DLD1 (cell line): ENCODE data around the gene TRPM7.
"Not testable (repeated sequence)": the region's sequence is repeated elsewhere in the genome, so short reads cannot be mapped to it uniquely, and the experiment has no call there.

ENCODE experiments used
- in situ Hi-C: cut with HindIII; loops from 2 replicates; pipeline ENCODE4 v1.10.0; 2017; ENCODE audit warnings: low sequenced_read_pairs

The TRPM7 gene, protein sequence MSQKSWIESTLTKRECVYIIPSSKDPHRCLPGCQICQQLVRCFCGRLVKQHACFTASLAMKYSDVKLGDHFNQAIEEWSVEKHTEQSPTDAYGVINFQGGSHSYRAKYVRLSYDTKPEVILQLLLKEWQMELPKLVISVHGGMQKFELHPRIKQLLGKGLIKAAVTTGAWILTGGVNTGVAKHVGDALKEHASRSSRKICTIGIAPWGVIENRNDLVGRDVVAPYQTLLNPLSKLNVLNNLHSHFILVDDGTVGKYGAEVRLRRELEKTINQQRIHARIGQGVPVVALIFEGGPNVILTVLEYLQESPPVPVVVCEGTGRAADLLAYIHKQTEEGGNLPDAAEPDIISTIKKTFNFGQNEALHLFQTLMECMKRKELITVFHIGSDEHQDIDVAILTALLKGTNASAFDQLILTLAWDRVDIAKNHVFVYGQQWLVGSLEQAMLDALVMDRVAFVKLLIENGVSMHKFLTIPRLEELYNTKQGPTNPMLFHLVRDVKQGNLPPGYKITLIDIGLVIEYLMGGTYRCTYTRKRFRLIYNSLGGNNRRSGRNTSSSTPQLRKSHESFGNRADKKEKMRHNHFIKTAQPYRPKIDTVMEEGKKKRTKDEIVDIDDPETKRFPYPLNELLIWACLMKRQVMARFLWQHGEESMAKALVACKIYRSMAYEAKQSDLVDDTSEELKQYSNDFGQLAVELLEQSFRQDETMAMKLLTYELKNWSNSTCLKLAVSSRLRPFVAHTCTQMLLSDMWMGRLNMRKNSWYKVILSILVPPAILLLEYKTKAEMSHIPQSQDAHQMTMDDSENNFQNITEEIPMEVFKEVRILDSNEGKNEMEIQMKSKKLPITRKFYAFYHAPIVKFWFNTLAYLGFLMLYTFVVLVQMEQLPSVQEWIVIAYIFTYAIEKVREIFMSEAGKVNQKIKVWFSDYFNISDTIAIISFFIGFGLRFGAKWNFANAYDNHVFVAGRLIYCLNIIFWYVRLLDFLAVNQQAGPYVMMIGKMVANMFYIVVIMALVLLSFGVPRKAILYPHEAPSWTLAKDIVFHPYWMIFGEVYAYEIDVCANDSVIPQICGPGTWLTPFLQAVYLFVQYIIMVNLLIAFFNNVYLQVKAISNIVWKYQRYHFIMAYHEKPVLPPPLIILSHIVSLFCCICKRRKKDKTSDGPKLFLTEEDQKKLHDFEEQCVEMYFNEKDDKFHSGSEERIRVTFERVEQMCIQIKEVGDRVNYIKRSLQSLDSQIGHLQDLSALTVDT (N-terminal part only)

DNA sequence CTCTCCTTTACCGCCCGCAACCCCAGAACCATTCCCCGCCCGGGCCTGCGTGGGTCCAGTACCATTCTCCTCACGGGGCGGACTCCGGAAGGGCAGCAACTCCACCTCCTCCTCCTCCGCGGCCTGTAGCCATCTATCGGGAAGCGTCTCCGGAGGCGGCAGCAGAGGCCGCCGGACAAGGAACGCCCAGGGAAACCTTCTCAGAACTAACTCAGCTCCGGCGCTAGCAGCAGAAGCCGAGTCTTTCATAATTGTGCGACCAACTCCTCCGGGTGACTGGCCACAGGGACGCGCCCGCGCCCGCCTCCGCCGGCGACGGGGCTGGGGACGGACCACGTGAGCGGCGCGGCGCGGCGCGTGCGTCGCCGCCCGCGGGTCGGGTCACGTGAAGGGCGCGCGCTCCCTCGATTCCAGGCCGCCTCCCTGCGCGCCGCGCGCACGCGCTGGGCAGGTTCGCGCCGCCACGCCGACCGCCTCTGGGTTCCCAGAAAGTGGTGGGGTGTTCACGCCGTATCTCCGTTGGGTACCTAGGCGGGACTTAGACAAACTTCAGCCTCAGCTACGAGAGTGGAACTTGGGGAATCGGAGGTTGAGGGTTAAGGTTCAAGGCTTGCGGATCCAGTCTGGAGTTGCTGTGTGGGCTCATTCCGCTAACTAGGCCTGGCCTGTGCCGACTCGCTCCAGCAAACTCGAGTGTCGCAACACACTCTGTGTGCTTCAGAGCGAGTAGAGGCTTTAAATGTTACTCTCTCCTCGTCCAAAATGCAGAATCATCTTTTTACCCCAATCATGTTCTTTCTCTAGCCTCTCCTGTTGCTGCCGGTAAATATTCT, at the start of gene TRPM7:
Gene TRPM7, minus strand, starts transcription at position 329 of the 833 bp plus-strand sequence. Its CDS starts 264 bp downstream, at position 65.
- in situ Hi-C loops: no loop called here

DNA sequence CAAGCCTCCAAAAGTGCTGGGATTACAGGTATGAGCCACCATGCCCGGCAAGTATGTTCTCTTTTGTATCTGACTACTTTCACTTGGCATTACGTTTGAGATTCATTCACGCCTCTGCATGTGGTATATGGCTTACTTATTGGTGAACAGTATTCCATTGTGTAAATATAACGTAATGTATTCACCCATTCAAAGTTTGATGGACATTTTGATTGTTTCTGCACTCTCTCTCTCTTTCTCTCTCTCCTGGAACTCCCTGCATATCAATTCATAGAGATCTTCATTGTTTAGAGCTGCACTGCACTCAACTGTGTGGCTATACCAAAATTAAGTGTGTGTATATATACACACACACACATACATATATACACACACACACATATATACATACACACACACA, 48.6 kb upstream of the TRPM7 start:
- in situ Hi-C loops: no loop called here

DNA sequence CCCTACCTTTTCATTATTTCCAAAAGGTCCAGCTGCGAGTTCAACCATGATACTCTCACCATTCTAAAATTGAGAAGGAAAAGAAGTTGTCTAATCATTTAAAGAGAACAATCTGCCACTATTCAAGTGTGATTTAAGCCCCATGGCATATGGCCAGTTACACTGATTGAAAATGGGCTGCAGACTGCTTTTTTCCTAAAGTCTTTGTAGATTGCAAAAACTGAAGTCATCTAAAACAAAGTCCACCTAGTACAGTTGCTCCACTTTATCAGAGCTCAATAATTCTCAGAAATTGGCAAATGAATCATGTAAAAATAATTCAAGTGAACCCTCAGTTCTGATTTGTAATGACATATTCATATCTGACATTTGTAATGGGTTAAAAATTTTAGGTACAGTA, 39.7 kb upstream of the TRPM7 start:
- in situ Hi-C loops: no loop called here

DNA sequence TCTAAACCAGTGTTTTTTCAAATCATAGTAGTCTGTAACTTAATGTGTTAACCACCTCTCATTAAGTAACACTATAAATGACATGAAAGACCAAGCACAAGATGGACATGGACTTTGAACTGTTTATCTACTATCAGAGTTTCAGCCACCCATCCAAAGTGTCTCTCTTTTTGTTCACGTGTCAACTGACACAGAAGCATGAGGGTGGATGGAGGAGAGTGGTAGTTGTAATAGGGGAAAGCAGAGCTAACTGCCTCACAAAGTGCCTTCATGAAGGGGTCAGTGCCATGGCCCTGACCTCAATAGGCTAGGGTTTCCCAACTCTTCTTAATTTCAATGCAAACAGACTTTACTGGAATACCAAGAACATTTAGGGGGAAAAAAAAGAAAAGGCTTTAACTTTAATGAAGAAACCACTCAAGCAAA, 32.1 kb upstream of the TRPM7 start:
- in situ Hi-C loops: no loop called here

DNA sequence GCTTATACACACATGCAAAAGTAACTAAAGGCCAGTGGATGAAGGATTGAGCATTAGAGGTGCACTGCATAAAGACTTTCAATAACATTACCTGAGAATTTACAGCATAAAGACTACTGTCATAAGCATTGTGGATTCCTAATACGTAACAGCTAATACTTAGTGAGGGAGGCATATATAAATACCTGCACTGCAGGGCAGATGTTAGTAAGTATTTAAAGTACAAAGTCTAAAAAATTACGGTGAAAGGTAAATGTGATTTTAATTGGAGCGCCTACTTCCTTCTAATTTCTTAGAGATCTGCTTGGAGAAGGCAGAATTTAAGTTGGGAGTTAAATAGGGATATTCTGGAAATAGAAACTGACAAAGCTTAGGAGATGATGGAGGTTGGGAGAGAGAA, 25.4 kb upstream of the TRPM7 start:
- in situ Hi-C loops: no loop called here

DNA sequence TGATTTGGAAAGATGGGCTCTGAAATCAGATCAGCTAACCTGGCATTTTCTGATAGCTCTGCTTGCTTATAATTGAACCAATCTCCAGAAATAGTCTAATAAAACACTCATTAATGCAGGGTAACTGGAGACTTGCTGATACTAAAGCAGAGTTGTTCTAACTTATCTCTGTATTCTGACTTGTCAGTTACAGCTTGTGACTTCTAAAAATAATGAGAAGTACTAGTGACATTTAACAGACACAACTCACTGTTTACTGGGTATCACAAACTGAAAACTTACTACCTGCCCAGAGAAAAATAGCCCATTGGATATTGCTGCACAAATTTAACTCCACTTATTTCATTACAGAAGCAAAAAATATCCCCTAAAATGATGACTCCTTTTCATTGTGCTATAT, 24.0 kb upstream of the TRPM7 start:
- in situ Hi-C loops: no loop called here

DNA sequence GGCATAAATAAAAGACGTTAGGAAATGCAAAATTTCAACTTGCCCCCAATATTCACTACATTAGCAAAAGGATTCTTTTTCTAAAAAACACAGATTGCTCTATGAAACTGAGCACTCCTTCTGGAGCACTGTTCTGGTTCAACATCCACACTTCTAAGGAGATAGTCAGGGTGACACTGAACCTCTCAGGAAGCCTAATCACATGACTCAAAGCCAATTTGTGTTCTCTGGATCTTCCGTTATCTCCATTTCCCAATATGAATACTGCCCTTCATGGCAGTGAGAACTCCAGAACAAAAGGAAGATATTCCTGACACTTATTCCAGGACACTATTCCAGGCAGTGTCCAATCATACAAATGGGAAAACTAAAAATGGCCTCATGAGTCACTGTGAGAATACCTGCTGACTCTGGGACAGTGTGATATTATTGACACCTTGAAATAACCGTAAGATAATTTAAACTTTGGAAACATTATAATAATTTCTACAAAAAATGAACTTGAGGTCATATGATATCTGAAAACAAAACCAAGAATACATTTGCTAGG, 21.4 kb upstream of the TRPM7 start:
- in situ Hi-C loops: no loop called here

DNA sequence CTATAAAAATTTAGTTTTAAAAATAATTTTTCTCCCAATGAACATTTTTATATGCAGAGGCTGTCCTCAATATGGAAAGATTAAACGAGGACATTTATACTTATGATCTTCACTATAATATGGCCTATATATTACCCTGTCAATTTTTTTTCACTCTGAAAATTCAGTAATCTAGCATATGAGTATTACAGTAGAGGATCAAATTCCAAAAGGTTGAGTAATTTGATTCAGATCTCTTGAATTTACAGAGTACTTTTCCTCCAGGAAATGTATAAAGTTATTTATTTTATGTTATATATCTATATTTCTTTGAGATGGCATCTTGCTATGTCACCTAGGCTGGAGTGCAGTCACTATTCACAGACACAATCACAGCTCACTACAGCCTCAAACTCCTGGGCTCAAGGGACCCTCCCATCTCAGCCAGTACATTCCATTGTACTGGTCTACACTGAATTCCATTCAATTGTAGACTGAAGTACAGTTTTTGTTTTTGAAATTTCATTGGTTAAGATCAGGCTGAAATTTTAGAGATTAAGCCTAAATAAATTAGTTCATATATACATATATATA, 16.3 kb upstream of the TRPM7 start:
- in situ Hi-C loops: no loop called here

DNA sequence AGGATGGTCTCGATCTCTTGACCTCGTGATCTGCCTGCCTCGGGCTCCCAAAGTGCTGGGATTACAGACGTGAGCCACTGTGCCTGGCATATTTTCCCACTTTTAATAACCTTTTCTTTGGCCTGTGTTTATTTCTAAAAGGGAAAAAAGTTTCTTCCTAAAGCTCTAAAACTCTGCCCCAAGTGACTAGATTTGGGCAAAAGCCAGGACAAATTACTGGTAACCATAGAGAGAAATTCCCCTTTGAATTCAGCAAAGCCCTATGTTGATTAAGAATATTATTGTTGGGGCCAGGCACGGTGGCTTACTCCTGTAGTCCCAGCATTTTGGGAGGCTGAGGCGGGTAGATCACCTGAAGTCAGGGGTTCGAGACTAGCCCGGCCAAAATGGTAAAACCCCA, 11.5 kb upstream of the TRPM7 start:
- in situ Hi-C loops: no loop called here

DNA sequence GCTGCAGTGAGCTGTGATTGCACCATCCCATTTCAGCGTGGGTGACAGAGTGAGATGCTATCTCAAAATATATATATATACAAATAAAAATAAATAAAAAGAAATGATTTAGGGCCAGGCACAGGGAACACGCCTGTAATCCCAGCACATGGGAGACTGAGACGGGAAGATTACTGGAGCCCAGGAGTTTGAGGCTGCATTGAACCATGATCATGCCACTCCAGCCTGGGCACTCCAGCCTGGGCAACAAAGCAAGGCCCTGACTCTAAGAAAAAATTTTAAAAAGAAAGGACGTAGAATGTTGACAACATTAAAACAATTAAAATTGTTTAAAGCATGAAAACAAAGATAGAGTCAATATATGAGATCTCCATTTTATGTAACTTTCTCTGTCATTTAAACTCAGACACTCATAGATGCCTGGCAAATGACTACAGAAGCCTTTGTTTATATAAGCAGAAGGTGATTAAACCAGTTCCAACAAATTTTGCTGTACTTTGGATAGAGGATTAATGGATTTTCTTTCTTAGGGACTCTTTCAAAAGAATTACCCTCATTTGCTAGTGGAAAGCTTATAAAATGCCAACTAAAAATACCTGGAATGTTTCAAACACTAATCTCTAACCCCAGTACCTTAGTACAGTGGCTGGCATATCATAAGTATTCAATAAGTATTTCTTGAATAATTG, 10.7 kb upstream of the TRPM7 start:
- in situ Hi-C loops: no loop called here

DNA sequence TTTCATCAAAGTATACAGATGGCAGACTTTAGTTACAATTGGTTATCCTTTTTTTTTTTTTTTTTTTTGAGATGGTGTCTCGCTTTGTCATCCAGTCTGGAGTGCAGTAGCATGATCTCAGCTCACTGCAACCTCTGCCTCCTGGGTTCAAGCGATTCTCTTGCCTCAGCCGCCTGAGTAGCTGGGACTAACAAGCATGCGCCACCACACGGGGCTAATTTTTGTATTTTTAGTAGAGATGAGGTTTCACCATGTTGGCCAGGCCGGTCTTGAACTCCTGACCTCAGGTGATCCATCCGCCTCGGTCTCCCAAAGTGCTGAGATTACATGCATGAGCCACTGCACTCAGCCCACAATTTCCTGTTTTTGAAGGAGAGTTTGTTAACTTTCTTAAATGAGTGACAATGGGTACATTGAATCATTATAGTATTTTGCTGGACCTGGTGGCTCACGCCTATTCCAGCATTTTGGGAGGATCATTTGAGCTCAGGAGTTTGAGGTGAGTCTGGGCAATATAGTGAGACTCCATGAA, 8.1 kb upstream of the TRPM7 start:
- in situ Hi-C loops: not testable (repeated sequence)

DNA sequence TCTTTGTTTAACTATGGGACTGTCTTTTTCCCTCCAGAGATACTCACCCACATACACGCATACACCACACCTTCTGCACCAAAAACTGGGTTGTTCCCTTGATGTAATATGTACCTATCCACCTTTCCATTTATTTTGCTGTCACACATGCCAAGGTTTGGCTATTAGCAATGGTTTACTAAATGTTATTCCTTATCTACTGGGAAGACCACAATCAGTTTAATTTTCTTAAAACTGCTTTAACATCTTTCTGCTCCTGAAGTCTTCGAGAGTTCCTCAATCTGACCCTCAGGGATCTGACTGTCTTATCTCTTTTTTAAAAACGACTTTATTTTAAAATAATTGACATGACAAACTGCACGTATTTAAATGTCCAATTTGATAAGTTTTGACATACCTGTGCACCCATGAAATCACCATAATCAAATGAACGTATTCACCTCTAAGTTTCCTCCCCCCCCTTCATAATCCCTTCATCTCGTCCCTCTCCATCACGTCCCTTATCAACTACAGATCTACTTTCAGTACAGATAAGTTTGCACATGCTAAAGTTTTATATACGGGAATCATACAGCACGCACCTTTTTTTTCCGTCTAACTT, 805 bp upstream of the TRPM7 start:
- in situ Hi-C loops: no loop called here

DNA sequence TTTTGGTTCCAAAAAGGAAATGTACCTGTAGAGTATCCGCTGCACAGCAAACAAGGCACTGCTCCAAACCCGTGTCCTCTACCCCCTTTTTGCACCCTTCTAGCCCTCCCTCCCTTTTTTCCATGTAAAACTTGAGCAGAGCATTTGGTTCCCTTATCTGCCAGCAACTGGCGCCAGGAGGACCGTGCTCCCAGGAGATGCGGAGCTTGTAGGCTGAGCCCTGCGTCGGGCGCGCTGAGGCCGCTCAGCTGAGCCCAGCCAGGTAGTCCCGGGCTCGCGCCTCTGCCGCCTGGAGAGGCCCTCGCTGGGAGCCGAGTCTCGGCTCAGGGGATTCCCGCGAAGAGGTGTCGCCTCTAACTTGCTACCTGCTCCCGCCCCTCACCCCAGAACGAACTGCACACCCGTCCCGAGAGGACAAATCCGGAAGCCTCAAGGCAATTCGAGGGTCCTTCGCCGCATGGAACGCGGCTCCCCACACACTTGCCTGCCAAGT, 575 bp downstream of the TRPM7 start:
- in situ Hi-C loops: no loop called here

DNA sequence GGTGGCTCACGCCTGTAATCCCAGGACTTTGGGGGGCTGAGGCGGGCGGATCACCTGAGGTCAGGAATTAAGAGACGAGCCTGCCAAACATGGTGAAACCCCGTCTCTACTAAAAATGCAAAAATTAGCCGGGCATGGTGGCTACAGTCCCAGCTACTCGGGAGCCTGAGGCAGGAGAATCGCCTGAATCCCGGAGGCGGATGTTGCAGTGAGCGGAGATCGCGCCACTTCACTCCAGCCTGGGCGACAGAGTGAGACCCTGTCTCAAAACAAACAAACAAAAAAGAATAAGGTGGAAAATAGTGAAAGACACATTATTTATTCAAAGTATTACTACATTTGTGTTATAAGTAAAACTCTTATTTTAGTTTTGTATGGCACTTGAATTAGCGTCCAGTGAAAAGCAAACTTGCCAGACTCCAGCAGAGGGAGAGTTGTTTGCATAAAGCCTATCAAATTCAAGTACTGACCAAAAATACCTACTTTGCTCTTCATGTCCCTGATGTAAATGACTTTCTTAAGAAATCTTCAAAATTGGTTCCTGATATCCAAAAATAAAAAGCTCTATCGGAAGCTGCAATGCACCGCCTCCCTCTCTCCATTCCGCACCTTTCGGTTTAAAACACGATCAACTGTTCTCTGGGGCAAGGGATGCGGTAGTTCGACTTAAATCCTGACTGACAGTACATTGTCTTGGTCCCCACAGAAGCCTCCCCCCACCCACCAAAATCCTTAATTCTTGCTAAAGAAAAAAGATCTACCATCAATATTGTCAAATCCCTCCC, 1.2 kb downstream of the TRPM7 start:
- in situ Hi-C loops: no loop called here

DNA sequence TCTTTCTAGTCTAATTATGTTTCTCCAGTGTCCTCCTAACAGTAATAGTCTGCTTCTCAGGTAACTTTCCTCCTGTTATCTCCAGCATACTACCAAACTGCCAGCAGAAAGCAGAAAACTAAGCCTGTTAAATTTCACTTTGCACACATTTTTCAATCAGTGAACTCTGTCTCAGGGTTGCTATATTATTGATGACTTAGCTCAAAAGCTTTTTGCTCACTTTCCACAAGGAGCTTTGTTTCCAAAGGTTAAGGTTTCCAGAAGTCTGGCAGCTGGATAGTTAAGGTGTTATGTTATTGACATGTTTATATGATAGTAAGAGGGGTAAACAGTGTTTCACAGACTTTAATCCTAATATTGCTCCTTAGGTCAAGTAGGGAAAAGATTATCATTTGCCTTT, 5.1 kb downstream of the TRPM7 start:
- in situ Hi-C loops: no loop called here

DNA sequence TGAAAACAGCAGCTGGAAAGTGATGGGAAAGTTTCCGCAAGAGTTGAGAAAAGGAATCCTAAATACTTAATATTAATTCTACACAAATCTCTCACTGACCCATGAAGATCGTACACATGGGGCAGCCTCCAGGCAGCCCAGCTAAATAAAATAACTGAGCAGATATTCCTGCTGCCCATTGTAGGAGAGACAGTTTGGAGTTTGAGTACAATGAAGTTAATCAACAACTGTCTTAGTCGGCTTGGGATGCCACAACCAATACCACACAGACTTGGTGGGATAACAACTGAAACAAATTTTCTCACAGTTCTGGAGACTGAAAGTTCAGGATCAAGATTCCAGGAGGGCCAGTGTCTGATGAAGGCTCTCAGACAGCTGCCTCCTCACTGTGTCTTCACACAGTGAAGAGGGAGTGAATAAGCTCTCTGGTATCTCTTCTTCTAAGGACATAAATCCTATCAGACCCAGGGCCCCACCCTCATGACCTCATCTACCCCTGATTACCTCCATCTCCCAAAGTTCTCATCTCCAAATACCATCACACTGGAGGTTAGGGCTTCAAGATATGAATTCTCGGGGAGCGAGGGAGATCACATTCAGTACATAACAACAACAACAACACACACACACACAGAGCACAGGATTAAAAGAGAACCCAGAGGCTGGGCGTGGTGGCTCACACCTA, 9.7 kb downstream of the TRPM7 start:
- in situ Hi-C loops: no loop called here

DNA sequence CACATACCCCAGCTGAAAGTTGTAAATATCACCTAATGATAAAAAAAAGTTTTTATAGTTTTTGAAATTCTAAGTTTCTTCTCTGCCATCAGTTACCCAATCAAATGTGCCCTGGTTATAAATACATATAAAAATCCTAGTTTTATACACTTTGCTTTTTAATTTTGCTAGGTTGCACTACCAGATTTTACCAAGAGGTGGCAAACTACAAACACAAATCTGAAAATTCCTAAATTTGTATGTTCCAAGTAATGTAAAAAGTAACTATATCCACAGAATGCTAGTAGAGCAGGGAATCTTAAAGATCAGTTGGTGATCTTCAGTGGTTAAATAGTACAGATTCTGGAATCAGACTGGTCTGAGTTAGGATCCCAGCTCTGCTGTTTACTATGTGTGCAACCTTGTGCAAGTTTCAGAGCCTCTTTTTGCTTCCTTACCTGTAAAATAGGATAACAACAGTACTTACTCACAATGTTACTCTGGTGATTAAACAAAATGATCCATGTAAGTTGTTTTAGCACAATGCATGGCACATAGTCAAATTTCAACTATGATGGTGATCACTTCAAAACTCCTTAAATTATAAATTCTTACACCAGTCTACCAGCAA, 11.0 kb downstream of the TRPM7 start:
- in situ Hi-C loops: no loop called here
